Measurements from ENCODE around the gene CCDC88A.

DNA sequence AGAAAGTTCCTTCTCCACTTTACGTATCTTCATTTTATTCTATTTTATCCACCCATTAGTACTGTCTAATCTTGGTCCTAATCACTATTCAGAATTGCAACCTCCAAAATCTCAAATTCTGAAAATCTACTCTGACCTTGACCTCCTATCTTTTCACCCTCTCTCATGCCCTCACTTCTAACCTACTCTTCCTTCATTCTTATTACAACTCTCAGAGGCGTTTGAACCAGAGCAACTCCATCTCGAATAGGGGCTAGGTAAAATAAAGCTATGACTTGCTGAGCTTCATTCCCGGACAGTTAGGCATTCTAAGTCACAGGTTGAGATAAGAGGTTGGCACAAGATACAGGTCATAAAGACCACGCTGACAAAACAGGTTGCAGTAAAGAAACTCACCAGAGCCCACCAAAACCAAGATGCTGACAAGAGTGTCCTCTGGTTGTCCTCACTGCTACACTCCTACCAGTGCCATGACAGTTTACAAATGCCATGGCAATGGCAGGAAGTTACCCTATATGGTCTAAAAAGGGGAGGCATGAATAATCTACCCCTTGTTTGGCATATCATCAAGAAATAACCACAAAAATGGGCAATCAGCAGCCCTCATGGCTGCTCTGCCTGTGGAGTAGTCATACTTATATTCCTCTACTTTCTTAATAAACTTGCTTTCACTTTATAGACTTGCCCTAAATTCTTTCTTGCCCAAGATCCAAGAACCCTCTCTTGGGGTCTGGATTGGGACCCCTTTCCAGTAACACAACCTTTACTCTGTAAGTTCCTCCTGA lies 11.4 kb downstream of the CCDC88A start:
- TF ChIP-seq EZH2 (IDR thresholded peaks at IDR 0.05; ENCODE audit: low read depth, unreplicated experiment) = no peak
- TF ChIP-seq, protein P1, sequence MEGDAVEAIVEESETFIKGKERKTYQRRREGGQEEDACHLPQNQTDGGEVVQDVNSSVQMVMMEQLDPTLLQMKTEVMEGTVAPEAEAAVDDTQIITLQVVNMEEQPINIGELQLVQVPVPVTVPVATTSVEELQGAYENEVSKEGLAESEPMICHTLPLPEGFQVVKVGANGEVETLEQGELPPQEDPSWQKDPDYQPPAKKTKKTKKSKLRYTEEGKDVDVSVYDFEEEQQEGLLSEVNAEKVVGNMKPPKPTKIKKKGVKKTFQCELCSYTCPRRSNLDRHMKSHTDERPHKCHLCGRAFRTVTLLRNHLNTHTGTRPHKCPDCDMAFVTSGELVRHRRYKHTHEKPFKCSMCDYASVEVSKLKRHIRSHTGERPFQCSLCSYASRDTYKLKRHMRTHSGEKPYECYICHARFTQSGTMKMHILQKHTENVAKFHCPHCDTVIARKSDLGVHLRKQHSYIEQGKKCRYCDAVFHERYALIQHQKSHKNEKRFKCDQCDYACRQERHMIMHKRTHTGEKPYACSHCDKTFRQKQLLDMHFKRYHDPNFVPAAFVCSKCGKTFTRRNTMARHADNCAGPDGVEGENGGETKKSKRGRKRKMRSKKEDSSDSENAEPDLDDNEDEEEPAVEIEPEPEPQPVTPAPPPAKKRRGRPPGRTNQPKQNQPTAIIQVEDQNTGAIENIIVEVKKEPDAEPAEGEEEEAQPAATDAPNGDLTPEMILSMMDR (conservative IDR thresholded peaks at IDR 0.05; ENCODE audit: low read depth in 2 of 2) = no peak
- TF ChIP-seq JUNB (IDR thresholded peaks at IDR 0.05; ENCODE audit: unreplicated experiment) = no peak
- no peak for TF ChIP-seq POLR2AphosphoS5 (IDR thresholded peaks at IDR 0.05; ENCODE audit: low read depth)
- TF ChIP-seq, protein P2, sequence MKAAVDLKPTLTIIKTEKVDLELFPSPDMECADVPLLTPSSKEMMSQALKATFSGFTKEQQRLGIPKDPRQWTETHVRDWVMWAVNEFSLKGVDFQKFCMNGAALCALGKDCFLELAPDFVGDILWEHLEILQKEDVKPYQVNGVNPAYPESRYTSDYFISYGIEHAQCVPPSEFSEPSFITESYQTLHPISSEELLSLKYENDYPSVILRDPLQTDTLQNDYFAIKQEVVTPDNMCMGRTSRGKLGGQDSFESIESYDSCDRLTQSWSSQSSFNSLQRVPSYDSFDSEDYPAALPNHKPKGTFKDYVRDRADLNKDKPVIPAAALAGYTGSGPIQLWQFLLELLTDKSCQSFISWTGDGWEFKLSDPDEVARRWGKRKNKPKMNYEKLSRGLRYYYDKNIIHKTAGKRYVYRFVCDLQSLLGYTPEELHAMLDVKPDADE (IDR thresholded peaks at IDR 0.05) = no peak
- TF ChIP-seq, protein P3, sequence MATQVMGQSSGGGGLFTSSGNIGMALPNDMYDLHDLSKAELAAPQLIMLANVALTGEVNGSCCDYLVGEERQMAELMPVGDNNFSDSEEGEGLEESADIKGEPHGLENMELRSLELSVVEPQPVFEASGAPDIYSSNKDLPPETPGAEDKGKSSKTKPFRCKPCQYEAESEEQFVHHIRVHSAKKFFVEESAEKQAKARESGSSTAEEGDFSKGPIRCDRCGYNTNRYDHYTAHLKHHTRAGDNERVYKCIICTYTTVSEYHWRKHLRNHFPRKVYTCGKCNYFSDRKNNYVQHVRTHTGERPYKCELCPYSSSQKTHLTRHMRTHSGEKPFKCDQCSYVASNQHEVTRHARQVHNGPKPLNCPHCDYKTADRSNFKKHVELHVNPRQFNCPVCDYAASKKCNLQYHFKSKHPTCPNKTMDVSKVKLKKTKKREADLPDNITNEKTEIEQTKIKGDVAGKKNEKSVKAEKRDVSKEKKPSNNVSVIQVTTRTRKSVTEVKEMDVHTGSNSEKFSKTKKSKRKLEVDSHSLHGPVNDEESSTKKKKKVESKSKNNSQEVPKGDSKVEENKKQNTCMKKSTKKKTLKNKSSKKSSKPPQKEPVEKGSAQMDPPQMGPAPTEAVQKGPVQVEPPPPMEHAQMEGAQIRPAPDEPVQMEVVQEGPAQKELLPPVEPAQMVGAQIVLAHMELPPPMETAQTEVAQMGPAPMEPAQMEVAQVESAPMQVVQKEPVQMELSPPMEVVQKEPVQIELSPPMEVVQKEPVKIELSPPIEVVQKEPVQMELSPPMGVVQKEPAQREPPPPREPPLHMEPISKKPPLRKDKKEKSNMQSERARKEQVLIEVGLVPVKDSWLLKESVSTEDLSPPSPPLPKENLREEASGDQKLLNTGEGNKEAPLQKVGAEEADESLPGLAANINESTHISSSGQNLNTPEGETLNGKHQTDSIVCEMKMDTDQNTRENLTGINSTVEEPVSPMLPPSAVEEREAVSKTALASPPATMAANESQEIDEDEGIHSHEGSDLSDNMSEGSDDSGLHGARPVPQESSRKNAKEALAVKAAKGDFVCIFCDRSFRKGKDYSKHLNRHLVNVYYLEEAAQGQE (IDR thresholded peaks at IDR 0.05; ENCODE audit: unreplicated experiment) = no peak
- no peak for TF ChIP-seq NANOG (IDR thresholded peaks at IDR 0.05; ENCODE audit: borderline replicate concordance)
- TF ChIP-seq ZNF331 (CRISPR knock-in tag; IDR thresholded peaks at IDR 0.05; ENCODE audit: low read depth) = no peak
- no peak for TF ChIP-seq CREB1 (CRISPR knock-in tag; IDR thresholded peaks at IDR 0.05; ENCODE audit: low read depth)
- no peak for TF ChIP-seq EZH2phosphoT487 (IDR thresholded peaks at IDR 0.05; ENCODE audit: unreplicated experiment)
- no peak for TF ChIP-seq ZNF114 (CRISPR knock-in tag; IDR thresholded peaks at IDR 0.05)
- no peak for TF ChIP-seq STAT1 (IDR thresholded peaks at IDR 0.05; ENCODE audit: unreplicated experiment)
- TF ChIP-seq, protein P4, sequence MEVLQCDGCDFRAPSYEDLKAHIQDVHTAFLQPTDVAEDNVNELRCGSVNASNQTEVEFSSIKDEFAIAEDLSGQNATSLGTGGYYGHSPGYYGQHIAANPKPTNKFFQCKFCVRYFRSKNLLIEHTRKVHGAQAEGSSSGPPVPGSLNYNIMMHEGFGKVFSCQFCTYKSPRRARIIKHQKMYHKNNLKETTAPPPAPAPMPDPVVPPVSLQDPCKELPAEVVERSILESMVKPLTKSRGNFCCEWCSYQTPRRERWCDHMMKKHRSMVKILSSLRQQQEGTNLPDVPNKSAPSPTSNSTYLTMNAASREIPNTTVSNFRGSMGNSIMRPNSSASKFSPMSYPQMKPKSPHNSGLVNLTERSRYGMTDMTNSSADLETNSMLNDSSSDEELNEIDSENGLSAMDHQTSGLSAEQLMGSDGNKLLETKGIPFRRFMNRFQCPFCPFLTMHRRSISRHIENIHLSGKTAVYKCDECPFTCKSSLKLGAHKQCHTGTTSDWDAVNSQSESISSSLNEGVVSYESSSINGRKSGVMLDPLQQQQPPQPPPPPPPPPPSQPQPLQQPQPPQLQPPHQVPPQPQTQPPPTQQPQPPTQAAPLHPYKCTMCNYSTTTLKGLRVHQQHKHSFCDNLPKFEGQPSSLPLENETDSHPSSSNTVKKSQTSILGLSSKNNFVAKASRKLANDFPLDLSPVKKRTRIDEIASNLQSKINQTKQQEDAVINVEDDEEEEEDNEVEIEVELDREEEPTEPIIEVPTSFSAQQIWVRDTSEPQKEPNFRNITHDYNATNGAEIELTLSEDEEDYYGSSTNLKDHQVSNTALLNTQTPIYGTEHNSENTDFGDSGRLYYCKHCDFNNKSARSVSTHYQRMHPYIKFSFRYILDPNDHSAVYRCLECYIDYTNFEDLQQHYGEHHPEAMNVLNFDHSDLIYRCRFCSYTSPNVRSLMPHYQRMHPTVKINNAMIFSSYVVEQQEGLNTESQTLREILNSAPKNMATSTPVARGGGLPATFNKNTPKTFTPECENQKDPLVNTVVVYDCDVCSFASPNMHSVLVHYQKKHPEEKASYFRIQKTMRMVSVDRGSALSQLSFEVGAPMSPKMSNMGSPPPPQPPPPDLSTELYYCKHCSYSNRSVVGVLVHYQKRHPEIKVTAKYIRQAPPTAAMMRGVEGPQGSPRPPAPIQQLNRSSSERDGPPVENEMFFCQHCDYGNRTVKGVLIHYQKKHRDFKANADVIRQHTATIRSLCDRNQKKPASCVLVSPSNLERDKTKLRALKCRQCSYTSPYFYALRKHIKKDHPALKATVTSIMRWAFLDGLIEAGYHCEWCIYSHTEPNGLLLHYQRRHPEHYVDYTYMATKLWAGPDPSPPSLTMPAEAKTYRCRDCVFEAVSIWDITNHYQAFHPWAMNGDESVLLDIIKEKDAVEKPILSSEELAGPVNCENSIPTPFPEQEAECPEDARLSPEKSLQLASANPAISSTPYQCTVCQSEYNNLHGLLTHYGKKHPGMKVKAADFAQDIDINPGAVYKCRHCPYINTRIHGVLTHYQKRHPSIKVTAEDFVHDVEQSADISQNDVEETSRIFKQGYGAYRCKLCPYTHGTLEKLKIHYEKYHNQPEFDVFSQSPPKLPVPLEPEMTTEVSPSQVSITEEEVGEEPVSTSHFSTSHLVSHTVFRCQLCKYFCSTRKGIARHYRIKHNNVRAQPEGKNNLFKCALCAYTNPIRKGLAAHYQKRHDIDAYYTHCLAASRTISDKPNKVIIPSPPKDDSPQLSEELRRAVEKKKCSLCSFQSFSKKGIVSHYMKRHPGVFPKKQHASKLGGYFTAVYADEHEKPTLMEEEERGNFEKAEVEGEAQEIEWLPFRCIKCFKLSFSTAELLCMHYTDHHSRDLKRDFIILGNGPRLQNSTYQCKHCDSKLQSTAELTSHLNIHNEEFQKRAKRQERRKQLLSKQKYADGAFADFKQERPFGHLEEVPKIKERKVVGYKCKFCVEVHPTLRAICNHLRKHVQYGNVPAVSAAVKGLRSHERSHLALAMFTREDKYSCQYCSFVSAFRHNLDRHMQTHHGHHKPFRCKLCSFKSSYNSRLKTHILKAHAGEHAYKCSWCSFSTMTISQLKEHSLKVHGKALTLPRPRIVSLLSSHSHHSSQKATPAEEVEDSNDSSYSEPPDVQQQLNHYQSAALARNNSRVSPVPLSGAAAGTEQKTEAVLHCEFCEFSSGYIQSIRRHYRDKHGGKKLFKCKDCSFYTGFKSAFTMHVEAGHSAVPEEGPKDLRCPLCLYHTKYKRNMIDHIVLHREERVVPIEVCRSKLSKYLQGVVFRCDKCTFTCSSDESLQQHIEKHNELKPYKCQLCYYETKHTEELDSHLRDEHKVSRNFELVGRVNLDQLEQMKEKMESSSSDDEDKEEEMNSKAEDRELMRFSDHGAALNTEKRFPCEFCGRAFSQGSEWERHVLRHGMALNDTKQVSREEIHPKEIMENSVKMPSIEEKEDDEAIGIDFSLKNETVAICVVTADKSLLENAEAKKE (CRISPR knock-in tag; IDR thresholded peaks at IDR 0.05) = no peak
